H9 (cell line): ENCODE data around the gene ZFP62. TPM values are rescaled to one million over a fixed set of nuclear protein-coding genes. Genes with fewer than 3 reads are reported as not detected.

Experiments
- DNase-seq: peaks from one replicate; pipeline ENCODE4 v3.0.0-alpha.2; 2017
- H2AFZ ChIP-seq: one replicate; pipeline ENCODE4 v1.6.1; 2013; ENCODE audit warnings: mild to moderate bottlenecking, low read length, control low read depth, moderate library complexity
- H2AK5ac ChIP-seq: 2 replicates; pipeline ENCODE4 v1.6.1; 2013; ENCODE audit warnings: low read length, control low read depth, mixed read lengths; ENCODE audit not compliant: insufficient read length
- H2BK120ac ChIP-seq: one replicate; pipeline ENCODE4 v1.6.1; 2013; ENCODE audit warnings: low read depth, mild to moderate bottlenecking, low read length, control low read depth, inconsistent platforms; ENCODE audit not compliant: poor library complexity, severe bottlenecking
- H2BK12ac ChIP-seq: 2 replicates; pipeline ENCODE4 v1.6.1; 2013; ENCODE audit warnings: low read length, control low read depth, mixed read lengths, low read depth; ENCODE audit not compliant: insufficient read length
- H2BK15ac ChIP-seq: 2 replicates; pipeline ENCODE4 v1.6.1; 2013; ENCODE audit warnings: low read depth, low read length, control low read depth
- H2BK20ac ChIP-seq: one replicate; pipeline ENCODE4 v1.6.1; 2013; ENCODE audit warnings: low read depth, mild to moderate bottlenecking, low read length, control low read depth, inconsistent platforms; ENCODE audit not compliant: poor library complexity, severe bottlenecking
- H2BK5ac ChIP-seq: 2 replicates; pipeline ENCODE4 v1.6.1; 2013; ENCODE audit warnings: low read length, control low read depth, mixed read lengths; ENCODE audit not compliant: insufficient read length
- H3K14ac ChIP-seq: 2 replicates; pipeline ENCODE4 v1.6.1; 2013; ENCODE audit warnings: low read length, control low read depth; ENCODE audit not compliant: insufficient read depth
- H3K18ac ChIP-seq: 2 replicates; pipeline ENCODE4 v1.6.1; 2013; ENCODE audit warnings: low read depth, mild to moderate bottlenecking, mixed read lengths, low read length, control low read depth; ENCODE audit not compliant: insufficient read length
- H3K23ac ChIP-seq: 2 replicates; pipeline ENCODE4 v1.6.1; 2013; ENCODE audit warnings: low read length, control low read depth, mixed read lengths, low read depth; ENCODE audit not compliant: insufficient read length
- H3K23me2 ChIP-seq: 2 replicates; pipeline ENCODE4 v1.6.1; 2013; ENCODE audit warnings: low read depth, mild to moderate bottlenecking, mixed read lengths, low read length, control low read depth; ENCODE audit not compliant: insufficient read length, poor library complexity, severe bottlenecking
- H3K27ac ChIP-seq: 2 replicates; pipeline ENCODE4 v1.5.1; 2013; ENCODE audit warnings: low read length, control low read depth, mixed read lengths, low read depth; ENCODE audit not compliant: insufficient read length
- H3K27me3 ChIP-seq: 2 replicates; pipeline ENCODE4 v1.6.1; 2013; ENCODE audit warnings: low read length, control low read depth, inconsistent platforms; ENCODE audit not compliant: insufficient read depth
- H3K4ac ChIP-seq: 2 replicates; pipeline ENCODE4 v1.6.1; 2013; ENCODE audit warnings: low read depth, mild to moderate bottlenecking, control low read depth, inconsistent platforms, low read length, moderate library complexity
- H3K4me1 ChIP-seq: 2 replicates; pipeline ENCODE4 v1.6.1; 2013; ENCODE audit warnings: low read length, control low read depth, inconsistent platforms; ENCODE audit not compliant: insufficient read depth
- H3K4me2 ChIP-seq: 2 replicates; pipeline ENCODE4 v1.6.1; 2013; ENCODE audit warnings: low read length, control low read depth, mixed read lengths; ENCODE audit not compliant: insufficient read length, insufficient read depth
- H3K56ac ChIP-seq: 2 replicates; pipeline ENCODE4 v1.6.1; 2013; ENCODE audit warnings: low read depth, mild to moderate bottlenecking, mixed read lengths, low read length, control low read depth; ENCODE audit not compliant: insufficient read length
- H3K79me1 ChIP-seq: 2 replicates; pipeline ENCODE4 v1.6.1; 2013; ENCODE audit warnings: low read depth, mild to moderate bottlenecking, moderate library complexity, low read length, control low read depth, inconsistent platforms; ENCODE audit not compliant: insufficient read depth, poor library complexity, severe bottlenecking
- H3K79me2 ChIP-seq: 2 replicates; pipeline ENCODE4 v1.6.1; 2013; ENCODE audit warnings: low read length, control low read depth, inconsistent platforms; ENCODE audit not compliant: insufficient read depth
- H3K9ac ChIP-seq: 2 replicates; pipeline ENCODE4 v1.6.1; 2013; ENCODE audit warnings: low read length, control low read depth, mixed read lengths; ENCODE audit not compliant: insufficient read length; ENCODE audit errors: extremely low read depth
- H3K9me3 ChIP-seq: one replicate; pipeline ENCODE4 v1.6.1; 2013; ENCODE audit warnings: low read depth, low read length, inconsistent platforms; ENCODE audit not compliant: control insufficient read depth
- H3T11ph ChIP-seq: one replicate; pipeline ENCODE4 v1.6.1; 2013; ENCODE audit warnings: mild to moderate bottlenecking, low read length, control low read depth, inconsistent platforms
- H4K20me1 ChIP-seq: one replicate; pipeline ENCODE4 v1.6.1; 2013; ENCODE audit not compliant: control insufficient read depth, insufficient read length, insufficient read depth
- H4K5ac ChIP-seq: 2 replicates; pipeline ENCODE4 v1.6.1; 2013; ENCODE audit warnings: low read depth, mild to moderate bottlenecking, mixed read lengths, low read length, control low read depth; ENCODE audit not compliant: insufficient read length
- H4K8ac ChIP-seq: replicated peaks from 2 replicates; pipeline ENCODE4 v1.6.1; 2013; ENCODE audit warnings: low read length, control low read depth, mixed read lengths, low read depth; ENCODE audit not compliant: insufficient read length
- H4K91ac ChIP-seq: 2 replicates; pipeline ENCODE4 v1.6.1; 2013; ENCODE audit warnings: low read depth, mild to moderate bottlenecking, moderate library complexity, mixed read lengths, low read length, control low read depth; ENCODE audit not compliant: insufficient read length
- H3K27ac Mint-ChIP-seq, 3 experiments: 2 replicates in 2 of 3; 3 replicates in 1 of 3; pipeline ENCODE4 v1.8.0; 2020 to 2021; ENCODE audit warnings: mixed read lengths in 3 of 3, mild to moderate bottlenecking in 1 of 3, moderate library complexity in 1 of 3
- H3K27me3 Mint-ChIP-seq: 2 replicates; pipeline ENCODE4 v1.8.0; 2021; ENCODE audit warnings: low read depth, mild to moderate bottlenecking, moderate library complexity, mixed read lengths
- H3K36me3 Mint-ChIP-seq, 3 experiments: 2 replicates in 2 of 3; 3 replicates in 1 of 3; pipeline ENCODE4 v1.8.0; 2020 to 2021; ENCODE audit warnings: low read depth in 3 of 3, mixed read lengths in 3 of 3; ENCODE audit not compliant: insufficient read depth in 1 of 3
- H3K4me1 Mint-ChIP-seq, 2 experiments: 2 replicates each; pipeline ENCODE4 v1.8.0; 2020; ENCODE audit warnings: mixed read lengths in 2 of 2
- H3K4me3 Mint-ChIP-seq, 2 experiments: 2 replicates in 1 of 2; 3 replicates in 1 of 2; pipeline ENCODE4 v1.8.0; 2020 to 2021; ENCODE audit warnings: mild to moderate bottlenecking in 2 of 2, mixed read lengths in 2 of 2, moderate library complexity in 1 of 2
- H3K9me3 Mint-ChIP-seq, 2 experiments: 2 replicates in 1 of 2; 3 replicates in 1 of 2; pipeline ENCODE4 v1.8.0; 2020; ENCODE audit warnings: mild to moderate bottlenecking in 2 of 2, mixed read lengths in 2 of 2, moderate library complexity in 1 of 2
- CTCF ChIP-seq: fragments of 200-600 bp; sonication (generic); conservative IDR thresholded peaks from 3 replicates; pipeline ENCODE4 v1.8.0; 2021; ENCODE audit warnings: antibody characterized with exemption, mild to moderate bottlenecking
- WGBS: extraction: QIAGEN DNeasy Blood & Tissue Kit; methylation state at CpG from one replicate; pipeline ENCODE4 v1.1.7; 2013; ENCODE audit warnings: missing lambda C conversion rate, low lambda C conversion rate, mixed read lengths; ENCODE audit not compliant: insufficient read length; ENCODE audit errors: extremely low coverage; 5-methylcytosine and 5-hydroxymethylcytosine counted together
- total RNA-seq: library from RNA; stranded (reverse); gene quantifications from 2 replicates; pipeline ENCODE4 v1.2.1, GENCODE V29; 2021

The ZFP62 gene
- total RNA-seq, 1 experiment from 2014 or later, result 16.2 TPM

GRCh38 chr5:180807046-180807445 lies 54.0 kb downstream of the ZFP62 start:
- Histone ChIP-seq H2AFZ (no peak overlapping the region), H3K27me3 (no peaks in the 10 kb centered on the region), H2BK12ac (no peak overlapping the region), H4K5ac (no peak overlapping the region), H2BK20ac (no peak overlapping the region), H3K14ac (no peak overlapping the region), H3K4me2 (peak overlapping the region; percentile 81), H3K27ac (no peak overlapping the region), H3T11ph (no peak overlapping the region), H2BK15ac (no peak overlapping the region), H2BK120ac (no peak overlapping the region), H3K56ac (no peak overlapping the region), H3K23ac (no peak overlapping the region), H3K79me2 (no peaks in the 10 kb centered on the region; the same call in 1 of the 2 replicates), H3K9ac (no peak overlapping the region), H2AK5ac (no peak overlapping the region), H3K23me2 (peaks cover 15% of the 10 kb centered on the region), H4K8ac (no peak overlapping the region), H3K18ac (no peak overlapping the region), H4K20me1 (no peaks in the 10 kb centered on the region), H3K4ac (no peak overlapping the region), H2BK5ac (no peak overlapping the region), H4K91ac (no peak overlapping the region), H3K79me1 (no peaks in the 10 kb centered on the region), H3K4me1 (peaks cover 13% of the 10 kb centered on the region), H3K9me3 (no peaks in the 10 kb centered on the region)
- Mint-ChIP-seq H3K9me3 (no peaks in the 10 kb centered on the region; a peak in 1 of 5 replicates), H3K4me1 (peaks cover 55 to 66% of the 10 kb centered on the region in 2 experiments), H3K4me3 (peak overlapping the region; percentile 29 to 60; a peak in 3 of 5 replicates), H3K27ac (no peak overlapping the region; a peak in 1 of 7 replicates), H3K36me3 (peaks cover 2 to 34% (median 19%) of the 10 kb centered on the region in 3 experiments; a peak in 6 of 7 replicates), H3K27me3 (no peaks in the 10 kb centered on the region)
- DNase-seq, result no peak
- WGBS, result no CpG with 5 or more reads among the region's 1 CpG
- no peak for TF ChIP-seq CTCF
